ENCODE results near the gene NECTIN1.

NECTIN1 gene

GRCh38 chr11:119724956-119725355, 4.0 kb downstream of the NECTIN1 start:
- Histone ChIP-seq H3K27ac (ENCODE audit: low read length) (peak overlapping the region; percentile 9; the same call in 1 of the 2 replicates), H3K4me2 (ENCODE audit: low read depth, low read length) (peak overlapping the region; percentile 97), H3F3A (ENCODE audit: insufficient read depth, low read length) (peaks cover 26% of the 10 kb centered on the region; the same call in 1 of the 2 replicates), H3K9me2 (replicated peaks; ENCODE audit: insufficient read depth, low read length) (no peaks in the 10 kb centered on the region), H3K9me3 (replicated peaks; ENCODE audit: insufficient read depth, low read length) (no peaks in the 10 kb centered on the region), H3K36me3 (replicated peaks; ENCODE audit: insufficient read depth, low read length) (no peaks in the 10 kb centered on the region), H3K79me2 (ENCODE audit: low read length) (peaks cover 78% of the 10 kb centered on the region), H3K4me1 (ENCODE audit: low read length) (peaks cover 44% of the 10 kb centered on the region), H3K4me3 (ENCODE audit: low read length) (no peak overlapping the region), H4K20me1 (ENCODE audit: insufficient read depth, low read length) (0 out of 2 replicates have a peak, but pooled peaks cover 4% of the 10 kb centered on the region), H3K27me3 (replicated peaks; ENCODE audit: insufficient read depth, low read length) (peaks cover 2% of the 10 kb centered on the region), H2AFZ (ENCODE audit: low read length) (no peak overlapping the region), H3K9ac (ENCODE audit: low read length) (0 out of 2 replicates have a peak overlapping the region, but pooled peaks have one; percentile 9)
- DNase-seq = no peak
- TF ChIP-seq EZH2phosphoT487 (IDR thresholded peaks at IDR 0.05; ENCODE audit: low read length) (no peak), CTCF (IDR thresholded peaks at IDR 0.05; ENCODE audit: low read length) (no peak), EZH2 (optimal IDR thresholded peaks at IDR 0.05; ENCODE audit: low read depth, low read length) (no peak)

- Histone ChIP-seq H3K36me3 (replicated peaks; ENCODE audit: insufficient read depth, low read length) (no peaks in the 10 kb centered on the region), H3K4me1 (ENCODE audit: low read length) (peaks cover 44% of the 10 kb centered on the region), H2AFZ (ENCODE audit: low read length) (no peak overlapping the region), H3K9ac (ENCODE audit: low read length) (no peak overlapping the region; the same call in 1 of the 2 replicates), H3K9me3 (replicated peaks; ENCODE audit: insufficient read depth, low read length) (no peaks in the 10 kb centered on the region), H3K9me2 (replicated peaks; ENCODE audit: insufficient read depth, low read length) (no peaks in the 10 kb centered on the region), H3K4me2 (ENCODE audit: low read depth, low read length) (peak overlapping the region; percentile 97; the same call in 1 of the 2 replicates), H4K20me1 (ENCODE audit: insufficient read depth, low read length) (0 out of 2 replicates have a peak, but pooled peaks cover 4% of the 10 kb centered on the region), H3F3A (ENCODE audit: insufficient read depth, low read length) (peaks cover 26% of the 10 kb centered on the region; the same call in 1 of the 2 replicates), H3K4me3 (ENCODE audit: low read length) (no peak overlapping the region), H3K79me2 (ENCODE audit: low read length) (peaks cover 88% of the 10 kb centered on the region), H3K27ac (ENCODE audit: low read length) (peak overlapping the region; percentile 89; the same call in 1 of the 2 replicates), H3K27me3 (replicated peaks; ENCODE audit: insufficient read depth, low read length) (no peaks in the 10 kb centered on the region)
- DNase-seq = no peak
- TF ChIP-seq CTCF (IDR thresholded peaks at IDR 0.05; ENCODE audit: low read length) (no peak), EZH2 (optimal IDR thresholded peaks at IDR 0.05; ENCODE audit: low read depth, low read length) (no peak), EZH2phosphoT487 (IDR thresholded peaks at IDR 0.05; ENCODE audit: low read length) (no peak)
Observed at GRCh38 chr11:119723952-119724325, 5.1 kb downstream of the NECTIN1 start.

GRCh38 chr11:119723243-119723951, 5.6 kb downstream of the NECTIN1 start:
- Histone ChIP-seq H3K79me2 (ENCODE audit: low read length) (peaks cover 93% of the 10 kb centered on the region), H3K9me2 (replicated peaks; ENCODE audit: insufficient read depth, low read length) (no peaks in the 10 kb centered on the region), H3K9me3 (replicated peaks; ENCODE audit: insufficient read depth, low read length) (no peaks in the 10 kb centered on the region), H3K4me1 (ENCODE audit: low read length) (peaks cover 44% of the 10 kb centered on the region), H4K20me1 (ENCODE audit: insufficient read depth, low read length) (0 out of 2 replicates have a peak, but pooled peaks cover 4% of the 10 kb centered on the region), H3F3A (ENCODE audit: insufficient read depth, low read length) (peaks cover 26% of the 10 kb centered on the region; the same call in 1 of the 2 replicates), H3K27ac (ENCODE audit: low read length) (peak overlapping the region; percentile 89; the same call in 1 of the 2 replicates), H3K4me3 (ENCODE audit: low read length) (no peak overlapping the region), H3K4me2 (ENCODE audit: low read depth, low read length) (peak overlapping the region; percentile 97; the same call in 1 of the 2 replicates), H3K36me3 (replicated peaks; ENCODE audit: insufficient read depth, low read length) (no peaks in the 10 kb centered on the region), H3K9ac (ENCODE audit: low read length) (no peak overlapping the region; the same call in 1 of the 2 replicates), H3K27me3 (replicated peaks; ENCODE audit: insufficient read depth, low read length) (no peaks in the 10 kb centered on the region), H2AFZ (ENCODE audit: low read length) (no peak overlapping the region)
- TF ChIP-seq EZH2phosphoT487 (IDR thresholded peaks at IDR 0.05; ENCODE audit: low read length) (no peak), EZH2 (optimal IDR thresholded peaks at IDR 0.05; ENCODE audit: low read depth, low read length) (no peak), CTCF (IDR thresholded peaks at IDR 0.05; ENCODE audit: low read length) (no peak)
- DNase-seq = no peak

Measured in MM.1S (cell line).